Testis (tissue), 2 donors: ENCODE results near the gene ENPP5.

Experiments
- POLR2A ChIP-seq: fragments of 450-650 bp; IDR thresholded peaks from one replicate; pipeline ENCODE4 v1.6.1; 2017; ENCODE audit warnings: antibody characterized with exemption, mild to moderate bottlenecking, moderate library complexity
- TF ChIP-seq, protein P1 (sequence below), 3 experiments: fragments of 450-650 bp in 2 of 3; fragments of 200-600 bp in 1 of 3; sonication (generic) in 1 of 3; IDR thresholded peaks; one replicate each; pipeline ENCODE4 v1.5.1; 2016 to 2019; ENCODE audit warnings: antibody characterized with exemption in 3 of 3, mild to moderate bottlenecking in 2 of 3, moderate library complexity in 1 of 3

GRCh38 chr6:46129291-46129628 lies 41.5 kb downstream of the ENPP5 start:
- TF ChIP-seq, protein P1, sequence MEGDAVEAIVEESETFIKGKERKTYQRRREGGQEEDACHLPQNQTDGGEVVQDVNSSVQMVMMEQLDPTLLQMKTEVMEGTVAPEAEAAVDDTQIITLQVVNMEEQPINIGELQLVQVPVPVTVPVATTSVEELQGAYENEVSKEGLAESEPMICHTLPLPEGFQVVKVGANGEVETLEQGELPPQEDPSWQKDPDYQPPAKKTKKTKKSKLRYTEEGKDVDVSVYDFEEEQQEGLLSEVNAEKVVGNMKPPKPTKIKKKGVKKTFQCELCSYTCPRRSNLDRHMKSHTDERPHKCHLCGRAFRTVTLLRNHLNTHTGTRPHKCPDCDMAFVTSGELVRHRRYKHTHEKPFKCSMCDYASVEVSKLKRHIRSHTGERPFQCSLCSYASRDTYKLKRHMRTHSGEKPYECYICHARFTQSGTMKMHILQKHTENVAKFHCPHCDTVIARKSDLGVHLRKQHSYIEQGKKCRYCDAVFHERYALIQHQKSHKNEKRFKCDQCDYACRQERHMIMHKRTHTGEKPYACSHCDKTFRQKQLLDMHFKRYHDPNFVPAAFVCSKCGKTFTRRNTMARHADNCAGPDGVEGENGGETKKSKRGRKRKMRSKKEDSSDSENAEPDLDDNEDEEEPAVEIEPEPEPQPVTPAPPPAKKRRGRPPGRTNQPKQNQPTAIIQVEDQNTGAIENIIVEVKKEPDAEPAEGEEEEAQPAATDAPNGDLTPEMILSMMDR (IDR thresholded peaks at IDR 0.05): no peak
- TF ChIP-seq POLR2A: no peak
